Activated naive CD8-positive, alpha-beta T cell treated with anti-CD3 and anti-CD28 coated beads, Interleukin-2, amount 50 U/mL, for 24 hours (primary cell): ENCODE data around the gene LCN2.

Source experiments
- ATAC-seq: fragments of 150-1000 bp; cut with Tn5 transposase; one replicate; pipeline ENCODE4 v1.10.0; 2021
- DNase-seq: peaks from one replicate; pipeline ENCODE4 v3.0.0; 2021
- H3K27ac Mint-ChIP-seq: one replicate; pipeline ENCODE4 v1.8.0; 2021; ENCODE audit warnings: mild to moderate bottlenecking, mixed read lengths
- H3K27me3 Mint-ChIP-seq: one replicate; pipeline ENCODE4 v1.8.0; 2021; ENCODE audit warnings: mixed read lengths
- H3K36me3 Mint-ChIP-seq: one replicate; pipeline ENCODE4 v1.8.0; 2021; ENCODE audit warnings: low read depth, mixed read lengths
- H3K4me1 Mint-ChIP-seq: one replicate; pipeline ENCODE4 v1.8.0; 2021; ENCODE audit warnings: mixed read lengths
- H3K4me3 Mint-ChIP-seq: one replicate; pipeline ENCODE4 v1.8.0; 2021; ENCODE audit warnings: mild to moderate bottlenecking, moderate library complexity, mixed read lengths
- H3K9me3 Mint-ChIP-seq: one replicate; pipeline ENCODE4 v1.8.0; 2021; ENCODE audit warnings: mixed read lengths

LCN2 gene

DNA sequence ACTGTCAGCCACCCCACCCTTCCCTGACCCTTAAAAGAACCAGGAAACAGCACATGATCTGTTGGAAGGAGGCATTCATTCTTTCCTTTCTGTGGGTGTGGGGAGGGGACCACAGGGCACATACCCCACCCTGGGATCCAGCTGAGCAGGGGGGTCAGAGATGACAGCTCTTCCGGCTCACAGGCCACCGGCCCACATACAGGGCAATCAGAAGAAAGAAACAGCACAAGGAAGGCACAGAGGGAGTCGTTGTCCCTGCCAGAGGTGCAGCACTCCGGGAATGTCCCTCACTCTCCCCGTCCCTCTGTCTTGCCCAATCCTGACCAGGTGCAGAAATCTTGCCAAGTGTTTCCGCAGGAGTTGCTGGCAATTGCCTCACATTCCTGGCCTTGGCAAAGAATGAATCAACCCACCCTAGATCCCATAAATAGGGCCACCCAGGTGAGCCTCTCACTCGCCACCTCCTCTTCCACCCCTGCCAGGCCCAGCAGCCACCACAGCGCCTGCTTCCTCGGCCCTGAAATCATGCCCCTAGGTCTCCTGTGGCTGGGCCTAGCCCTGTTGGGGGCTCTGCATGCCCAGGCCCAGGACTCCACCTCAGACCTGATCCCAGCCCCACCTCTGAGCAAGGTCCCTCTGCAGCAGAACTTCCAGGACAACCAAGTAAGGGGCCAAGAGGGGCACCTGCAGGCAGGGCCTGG is at the start of gene LCN2:
Gene LCN2, plus strand, starts transcription at position 453 of the 701 bp plus-strand sequence. Its CDS starts 73 bp downstream, at position 526.
- ATAC-seq: no peak
- Mint-ChIP-seq H3K36me3 (no peaks in the 10 kb centered on the region), H3K27me3 (no peaks in the 10 kb centered on the region), H3K27ac (no peak within 1 kb of the TSS), H3K4me3 (no peak within 1 kb of the TSS), H3K4me1 (no peaks in the 10 kb centered on the region), H3K9me3 (no peaks in the 10 kb centered on the region)
- DNase-seq: no peak

DNA sequence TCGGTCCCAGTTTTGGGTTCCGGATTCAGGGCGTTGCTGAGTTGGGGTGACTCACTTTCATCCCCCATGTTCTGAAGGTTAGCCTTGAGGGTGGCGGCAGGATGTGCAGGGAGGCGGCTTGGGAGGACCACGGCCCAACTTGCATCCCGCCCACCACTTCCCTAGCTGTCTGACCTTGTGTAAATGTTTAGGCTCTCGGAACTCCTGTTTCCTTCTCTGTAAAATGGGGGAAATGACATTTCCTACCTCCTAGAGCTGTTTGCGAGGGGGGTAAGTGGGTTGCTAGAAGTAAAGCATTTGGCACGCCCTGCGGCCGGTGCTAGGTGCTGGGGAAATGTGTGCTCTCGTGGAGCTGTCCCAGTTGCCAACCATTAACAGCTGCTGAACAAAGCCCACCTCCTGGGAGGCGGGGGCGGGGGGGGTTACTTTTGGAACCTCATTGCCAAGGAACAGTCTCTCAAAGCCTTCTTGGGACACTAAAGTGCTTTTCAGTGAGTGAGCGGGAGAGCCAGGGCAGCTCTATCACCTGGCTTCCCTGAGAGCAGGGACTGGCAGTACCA is 49.2 kb upstream of the LCN2 start:
- Mint-ChIP-seq H3K4me1 (peaks cover 64% of the 10 kb centered on the region), H3K27me3 (no peaks in the 10 kb centered on the region), H3K36me3 (peaks cover 23% of the 10 kb centered on the region), H3K9me3 (no peaks in the 10 kb centered on the region), H3K27ac (peak overlapping the region; percentile 29), H3K4me3 (no peak overlapping the region)
- no peak for DNase-seq
- ATAC-seq: no peak

DNA sequence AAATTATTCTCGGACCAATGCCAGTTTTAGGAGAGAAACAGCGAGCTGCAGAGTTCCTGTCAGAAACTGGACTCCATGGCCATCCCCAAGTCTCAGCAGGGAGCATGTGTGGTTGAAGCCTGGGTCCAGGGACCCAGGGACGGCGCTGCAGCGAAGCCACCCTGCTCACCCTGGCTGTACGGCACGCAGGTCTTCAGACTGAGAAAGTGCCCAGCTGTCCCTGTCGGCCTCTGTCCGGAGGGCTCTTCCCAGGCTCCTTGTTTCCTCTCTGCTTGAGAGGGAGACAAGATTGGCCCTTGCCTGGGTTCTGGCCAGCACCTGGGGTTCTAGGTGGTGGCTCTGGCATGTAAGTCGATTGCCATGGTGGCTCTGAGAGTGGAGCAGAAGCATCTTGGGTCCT is 48.7 kb upstream of the LCN2 start:
- peaks cover 23% of the 10 kb centered on the region for H3K36me3 Mint-ChIP-seq
- no peak for DNase-seq
- H3K27me3 Mint-ChIP-seq: no peaks in the 10 kb centered on the region
- H3K27ac Mint-ChIP-seq: no peak overlapping the region
- no peaks in the 10 kb centered on the region for H3K9me3 Mint-ChIP-seq
- H3K4me3 Mint-ChIP-seq: no peak overlapping the region
- ATAC-seq: no peak
- peaks cover 58% of the 10 kb centered on the region for H3K4me1 Mint-ChIP-seq

DNA sequence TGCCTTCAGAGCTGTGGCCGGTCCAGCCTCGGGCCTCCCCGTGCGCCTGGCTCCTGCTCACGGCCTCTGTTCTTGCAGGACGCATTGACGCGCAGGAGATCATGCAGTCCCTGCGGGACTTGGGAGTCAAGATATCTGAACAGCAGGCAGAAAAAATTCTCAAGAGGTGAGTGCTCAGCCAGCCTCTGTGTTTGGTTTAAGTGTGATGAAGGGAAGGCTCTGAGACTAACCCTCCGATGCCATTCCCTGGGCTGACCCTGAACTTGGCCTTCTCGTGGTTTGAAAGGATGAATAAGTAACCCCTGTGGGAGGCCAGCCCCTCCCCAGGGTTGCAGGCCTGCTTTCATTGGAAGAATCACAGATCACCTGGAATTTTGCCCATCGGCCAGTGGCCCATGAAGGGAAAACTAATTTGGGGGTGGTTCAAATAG is 48.0 kb upstream of the LCN2 start:
- H3K36me3 Mint-ChIP-seq: peaks cover 23% of the 10 kb centered on the region
- ATAC-seq (no peak), DNase-seq (no peak)
- no peak overlapping the region for H3K4me3 Mint-ChIP-seq
- peaks cover 57% of the 10 kb centered on the region for H3K4me1 Mint-ChIP-seq
- no peak overlapping the region for H3K27ac Mint-ChIP-seq
- no peaks in the 10 kb centered on the region for H3K9me3 Mint-ChIP-seq
- H3K27me3 Mint-ChIP-seq: no peaks in the 10 kb centered on the region

DNA sequence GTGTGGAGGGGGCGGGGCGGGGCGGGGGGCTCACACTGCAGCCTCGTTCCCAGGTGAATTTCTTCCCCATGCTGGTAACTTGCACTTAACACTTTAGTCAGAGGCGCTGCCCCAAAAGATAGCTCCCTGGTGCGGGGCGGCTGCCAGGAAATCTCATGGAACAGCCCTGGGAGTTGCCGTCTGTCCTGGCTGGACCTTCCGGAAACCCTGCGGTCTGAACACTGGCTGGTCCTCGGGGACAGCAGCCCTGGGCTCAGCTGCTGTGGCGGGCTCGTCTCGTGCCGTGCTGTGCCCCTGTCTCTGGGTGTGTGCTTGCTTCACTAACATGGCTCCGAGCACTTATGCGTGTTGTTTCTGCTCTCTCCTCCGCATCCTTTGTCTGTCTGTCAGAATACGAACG is 47.6 kb upstream of the LCN2 start:
- DNase-seq (no peak), ATAC-seq (no peak)
- Mint-ChIP-seq H3K9me3 (no peaks in the 10 kb centered on the region), H3K36me3 (peaks cover 26% of the 10 kb centered on the region), H3K4me3 (no peak overlapping the region), H3K4me1 (peaks cover 54% of the 10 kb centered on the region), H3K27ac (no peak overlapping the region), H3K27me3 (no peaks in the 10 kb centered on the region)

DNA sequence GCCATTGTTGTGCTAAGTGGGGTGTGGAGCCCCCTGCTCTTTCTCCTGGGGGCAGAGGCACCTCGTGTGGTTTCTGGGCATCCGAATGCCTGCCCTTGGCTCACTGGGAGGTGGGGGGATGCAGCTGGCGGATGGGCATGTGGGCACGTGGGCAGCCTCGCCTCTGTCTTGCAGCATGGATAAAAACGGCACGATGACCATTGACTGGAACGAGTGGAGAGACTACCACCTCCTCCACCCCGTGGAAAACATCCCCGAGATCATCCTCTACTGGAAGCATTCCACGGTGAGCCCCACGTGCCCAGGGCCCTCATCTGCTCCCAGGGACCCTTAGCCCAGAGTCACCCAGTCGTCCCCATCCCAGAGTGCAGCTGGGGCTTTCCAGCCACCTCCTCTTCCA is 47.1 kb upstream of the LCN2 start:
- Mint-ChIP-seq H3K36me3 (peaks cover 29% of the 10 kb centered on the region), H3K4me3 (no peak overlapping the region), H3K27ac (no peak overlapping the region), H3K27me3 (no peaks in the 10 kb centered on the region), H3K4me1 (peaks cover 49% of the 10 kb centered on the region), H3K9me3 (no peaks in the 10 kb centered on the region)
- no peak for DNase-seq
- ATAC-seq: no peak

DNA sequence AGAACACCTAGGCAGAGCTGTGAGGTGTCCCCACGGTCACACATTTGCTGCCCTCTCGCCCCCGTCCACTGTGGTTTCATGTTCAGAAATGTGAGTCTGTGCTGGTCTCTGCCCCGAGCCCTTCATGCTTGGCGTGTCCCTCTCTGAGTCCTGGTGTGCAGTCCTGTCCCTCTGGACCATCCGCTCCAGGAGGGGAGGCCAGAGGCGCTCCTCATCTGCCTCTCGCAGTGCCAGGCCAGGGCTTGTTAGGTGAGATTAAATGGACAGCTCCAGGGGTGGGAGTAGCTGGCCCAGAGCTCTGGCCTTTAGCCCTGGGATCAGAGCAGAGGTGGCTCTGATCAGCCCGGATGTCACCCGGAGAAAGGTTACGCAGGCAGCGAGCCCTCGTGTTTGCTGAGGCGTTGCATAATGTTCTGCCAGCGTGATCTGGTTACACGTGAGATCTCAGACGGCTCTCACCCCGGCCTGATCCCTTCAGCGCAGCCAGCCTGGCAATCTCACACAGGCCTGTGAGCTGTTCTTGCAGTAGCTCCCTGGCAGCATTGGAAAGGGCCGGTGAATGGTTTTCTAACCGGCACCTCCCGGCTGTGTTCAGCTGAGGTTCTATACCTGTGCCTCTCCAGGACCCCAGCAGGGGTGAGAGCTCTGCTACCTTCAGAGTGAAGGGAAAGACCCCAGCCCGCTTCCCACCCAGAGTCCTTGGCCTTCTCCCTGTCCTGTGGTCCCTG is 46.2 kb upstream of the LCN2 start:
- Mint-ChIP-seq H3K4me3 (no peak overlapping the region), H3K9me3 (no peaks in the 10 kb centered on the region), H3K36me3 (peaks cover 34% of the 10 kb centered on the region), H3K27me3 (no peaks in the 10 kb centered on the region), H3K27ac (no peak overlapping the region), H3K4me1 (peaks cover 41% of the 10 kb centered on the region)
- ATAC-seq (no peak), DNase-seq (no peak)

DNA sequence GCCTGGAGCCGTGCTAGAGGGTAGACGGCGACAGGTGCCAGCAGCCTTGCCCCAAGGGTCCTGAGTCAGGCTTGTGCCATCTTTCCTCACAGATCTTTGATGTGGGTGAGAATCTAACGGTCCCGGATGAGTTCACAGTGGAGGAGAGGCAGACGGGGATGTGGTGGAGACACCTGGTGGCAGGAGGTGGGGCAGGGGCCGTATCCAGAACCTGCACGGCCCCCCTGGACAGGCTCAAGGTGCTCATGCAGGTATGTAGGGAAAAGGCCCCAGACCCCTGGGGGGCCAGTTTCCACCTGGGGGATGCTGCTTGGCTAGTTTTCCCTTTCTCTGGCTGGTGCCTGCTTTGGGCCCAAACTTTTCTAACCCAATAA is 45.7 kb upstream of the LCN2 start:
- Mint-ChIP-seq H3K27ac (no peak overlapping the region), H3K4me1 (peaks cover 36% of the 10 kb centered on the region), H3K36me3 (peaks cover 36% of the 10 kb centered on the region), H3K9me3 (no peaks in the 10 kb centered on the region), H3K4me3 (no peak overlapping the region), H3K27me3 (no peaks in the 10 kb centered on the region)
- ATAC-seq (peak; percentile 68), DNase-seq (peak; percentile 41)

DNA sequence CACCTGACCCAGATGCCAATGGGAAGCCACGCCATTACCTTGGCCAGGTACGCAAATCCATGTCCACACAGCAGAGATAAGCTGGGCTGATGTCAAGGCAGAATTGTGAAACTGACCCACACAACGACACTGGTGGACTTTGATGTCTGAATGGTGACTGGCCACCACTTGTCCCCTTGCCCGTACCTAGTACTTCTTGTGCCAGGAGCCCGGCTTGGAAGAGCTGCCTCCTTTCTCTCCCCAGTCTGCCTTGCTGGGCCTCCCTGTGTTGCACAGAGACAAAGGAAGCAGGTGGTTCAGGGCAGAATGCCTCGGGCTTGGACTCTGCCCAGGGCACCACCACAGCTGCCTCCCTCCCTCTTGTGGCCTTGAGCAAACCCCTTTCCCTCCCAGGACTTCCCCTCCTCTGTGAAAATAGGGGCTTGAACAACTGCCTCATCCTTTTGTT is 45.1 kb upstream of the LCN2 start:
- Mint-ChIP-seq H3K4me1 (peaks cover 30% of the 10 kb centered on the region), H3K27me3 (no peaks in the 10 kb centered on the region), H3K4me3 (no peak overlapping the region), H3K9me3 (no peaks in the 10 kb centered on the region), H3K27ac (no peak overlapping the region), H3K36me3 (peaks cover 36% of the 10 kb centered on the region)
- DNase-seq: no peak
- no peak for ATAC-seq

DNA sequence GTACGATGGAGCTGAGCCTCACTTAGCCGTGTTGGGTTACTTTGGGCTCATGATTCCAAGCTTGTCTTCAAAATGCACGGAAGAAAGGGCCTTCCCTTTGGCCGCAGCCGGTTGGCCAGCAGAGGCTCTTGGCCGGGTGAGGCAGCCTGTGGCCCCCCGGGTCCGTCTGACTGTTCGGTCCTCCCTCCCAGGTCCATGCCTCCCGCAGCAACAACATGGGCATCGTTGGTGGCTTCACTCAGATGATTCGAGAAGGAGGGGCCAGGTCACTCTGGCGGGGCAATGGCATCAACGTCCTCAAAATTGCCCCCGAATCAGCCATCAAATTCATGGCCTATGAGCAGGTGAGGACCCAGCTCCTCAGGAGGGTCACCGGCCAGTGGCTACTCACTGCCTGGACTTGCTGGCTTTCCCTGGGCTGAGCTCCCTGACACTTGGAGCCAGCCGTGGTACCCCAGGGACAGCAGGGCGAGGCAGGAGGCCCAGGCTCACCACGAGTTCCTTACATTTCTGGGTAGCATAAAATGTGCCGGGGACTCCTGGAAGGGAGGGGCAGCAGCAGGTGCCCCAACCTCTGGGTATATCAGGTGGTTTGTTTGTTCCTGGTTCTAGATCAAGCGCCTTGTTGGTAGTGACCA is 43.6 kb upstream of the LCN2 start:
- DNase-seq: no peak
- Mint-ChIP-seq H3K4me1 (peaks cover 16% of the 10 kb centered on the region), H3K4me3 (no peak overlapping the region), H3K27me3 (no peaks in the 10 kb centered on the region), H3K36me3 (peaks cover 39% of the 10 kb centered on the region), H3K27ac (no peak overlapping the region), H3K9me3 (no peaks in the 10 kb centered on the region)
- ATAC-seq: no peak

DNA sequence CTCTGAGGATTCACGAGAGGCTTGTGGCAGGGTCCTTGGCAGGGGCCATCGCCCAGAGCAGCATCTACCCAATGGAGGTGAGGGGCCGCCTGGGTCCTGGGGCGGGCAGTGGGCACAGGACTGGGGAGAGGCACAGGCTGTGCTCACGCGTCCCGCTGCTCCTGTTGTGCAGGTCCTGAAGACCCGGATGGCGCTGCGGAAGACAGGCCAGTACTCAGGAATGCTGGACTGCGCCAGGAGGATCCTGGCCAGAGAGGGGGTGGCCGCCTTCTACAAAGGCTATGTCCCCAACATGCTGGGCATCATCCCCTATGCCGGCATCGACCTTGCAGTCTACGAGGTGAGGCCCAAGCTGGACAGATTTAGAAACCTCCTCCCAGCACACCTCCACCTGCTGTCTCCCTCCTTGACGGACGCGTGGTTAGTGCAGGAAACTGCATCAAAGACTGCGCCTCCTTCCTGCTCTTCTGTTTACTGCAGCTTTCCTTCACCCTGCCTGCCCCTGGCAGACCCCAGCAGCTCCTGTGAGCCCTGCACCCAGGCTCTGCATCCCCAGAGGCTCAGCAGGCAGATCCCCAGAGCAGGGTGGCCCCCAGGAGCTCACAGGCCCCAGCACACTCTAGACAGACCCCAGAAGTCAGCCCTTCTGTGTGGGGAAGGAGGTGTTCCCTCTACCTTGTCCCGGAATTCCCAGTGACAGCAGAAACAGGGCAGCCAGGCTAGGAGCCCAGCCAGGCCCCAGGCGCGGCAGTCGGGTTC is 42.9 kb upstream of the LCN2 start:
- Mint-ChIP-seq H3K27me3 (no peaks in the 10 kb centered on the region), H3K4me1 (peaks cover 12% of the 10 kb centered on the region), H3K4me3 (no peak overlapping the region), H3K36me3 (peaks cover 34% of the 10 kb centered on the region), H3K27ac (no peak overlapping the region), H3K9me3 (no peaks in the 10 kb centered on the region)
- ATAC-seq: no peak
- no peak for DNase-seq

DNA sequence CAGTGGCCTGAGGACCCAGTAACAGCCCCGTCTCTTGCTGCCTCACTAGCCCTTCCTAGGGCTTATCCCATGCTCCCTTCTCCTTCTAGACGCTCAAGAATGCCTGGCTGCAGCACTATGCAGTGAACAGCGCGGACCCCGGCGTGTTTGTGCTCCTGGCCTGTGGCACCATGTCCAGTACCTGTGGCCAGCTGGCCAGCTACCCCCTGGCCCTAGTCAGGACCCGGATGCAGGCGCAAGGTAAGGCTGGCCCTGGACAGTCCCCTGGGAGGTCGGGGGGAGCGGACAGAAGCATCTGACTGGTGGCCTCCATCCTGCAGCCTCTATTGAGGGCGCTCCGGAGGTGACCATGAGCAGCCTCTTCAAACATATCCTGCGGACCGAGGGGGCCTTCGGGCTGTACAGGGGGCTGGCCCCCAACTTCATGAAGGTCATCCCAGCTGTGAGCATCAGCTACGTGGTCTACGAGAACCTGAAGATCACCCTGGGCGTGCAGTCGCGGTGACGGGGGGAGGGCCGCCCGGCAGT is 42.2 kb upstream of the LCN2 start:
- peaks cover 12% of the 10 kb centered on the region for H3K4me1 Mint-ChIP-seq
- H3K9me3 Mint-ChIP-seq: no peaks in the 10 kb centered on the region
- ATAC-seq (no peak), DNase-seq (no peak)
- no peak overlapping the region for H3K4me3 Mint-ChIP-seq
- no peaks in the 10 kb centered on the region for H3K27me3 Mint-ChIP-seq
- no peak overlapping the region for H3K27ac Mint-ChIP-seq
- peaks cover 31% of the 10 kb centered on the region for H3K36me3 Mint-ChIP-seq

DNA sequence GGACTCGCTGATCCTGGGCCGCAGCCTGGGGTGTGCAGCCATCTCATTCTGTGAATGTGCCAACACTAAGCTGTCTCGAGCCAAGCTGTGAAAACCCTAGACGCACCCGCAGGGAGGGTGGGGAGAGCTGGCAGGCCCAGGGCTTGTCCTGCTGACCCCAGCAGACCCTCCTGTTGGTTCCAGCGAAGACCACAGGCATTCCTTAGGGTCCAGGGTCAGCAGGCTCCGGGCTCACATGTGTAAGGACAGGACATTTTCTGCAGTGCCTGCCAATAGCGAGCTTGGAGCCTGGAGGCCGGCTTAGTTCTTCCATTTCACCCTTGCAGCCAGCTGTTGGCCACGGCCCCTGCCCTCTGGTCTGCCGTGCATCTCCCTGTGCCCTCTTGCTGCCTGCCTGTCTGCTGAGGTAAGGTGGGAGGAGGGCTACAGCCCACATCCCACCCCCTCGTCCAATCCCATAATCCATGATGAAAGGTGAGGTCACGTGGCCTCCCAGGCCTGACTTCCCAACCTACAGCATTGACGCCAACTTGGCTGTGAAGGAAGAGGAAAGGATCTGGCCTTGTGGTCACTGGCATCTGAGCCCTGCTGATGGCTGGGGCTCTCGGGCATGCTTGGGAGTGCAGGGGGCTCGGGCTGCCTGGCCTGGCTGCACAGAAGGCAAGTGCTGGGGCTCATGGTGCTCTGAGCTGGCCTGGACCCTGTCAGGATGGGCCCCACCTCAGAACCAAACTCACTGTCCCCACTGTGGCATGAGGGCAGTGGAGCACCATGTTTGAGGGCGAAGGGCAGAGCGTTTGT is 41.6 kb upstream of the LCN2 start:
- H3K27ac Mint-ChIP-seq: no peak overlapping the region
- DNase-seq: no peak

More for the DNA sequence above, 41.6 kb upstream of the LCN2 start:
- Mint-ChIP-seq H3K4me3 (no peak overlapping the region), H3K9me3 (no peaks in the 10 kb centered on the region), H3K4me1 (peaks cover 10% of the 10 kb centered on the region), H3K27me3 (no peaks in the 10 kb centered on the region), H3K36me3 (peaks cover 25% of the 10 kb centered on the region)
- no peak for ATAC-seq
